ENCODE data around the gene OSBPL3.

- no peak for TF ChIP-seq POLR2A (IDR thresholded peaks at IDR 0.05)
- no peak for TF ChIP-seq CTCF (IDR thresholded peaks at IDR 0.05)
- no peak for TF ChIP-seq POLR2AphosphoS5 (IDR thresholded peaks at IDR 0.05)
- no peak for TF ChIP-seq EP300 (IDR thresholded peaks at IDR 0.05)
Measured at GRCh38 chr7:24879291-24879690, 100.7 kb downstream of the OSBPL3 start.

All from sigmoid colon (tissue), 4 donors.